Prostate gland (tissue), 2 donors: Measurements from ENCODE around the gene ADK. TPM values are rescaled to one million over a fixed set of nuclear protein-coding genes. Genes with fewer than 3 reads are reported as not detected.

Experiments
- DNase-seq: peaks from one replicate; pipeline ENCODE4 v3.0.0-alpha.2; 2019; ENCODE audit warnings: low spot score
- H3K27ac ChIP-seq, 2 donors: fragments of 200-600 bp; sonication (generic); 2 replicates each; pipeline ENCODE4 v1.5.1; 2017 to 2019
- H3K27me3 ChIP-seq: fragments of 200-600 bp; sonication (generic); replicated peaks from 2 replicates; pipeline ENCODE4 v1.5.1; 2019; ENCODE audit not compliant: insufficient read depth
- H3K36me3 ChIP-seq, 2 donors: fragments of 200-600 bp; sonication (generic); 1 replicate in 1 of 2; 2 replicates in 1 of 2; pipeline versions ENCODE4 v1.5.1 to v1.8.1; 2017 to 2019
- H3K4me1 ChIP-seq: fragments of 200-600 bp; sonication (generic); replicated peaks from 2 replicates; pipeline ENCODE4 v1.5.1; 2019
- H3K4me3 ChIP-seq, 2 donors: fragments of 200-600 bp; sonication (generic); 2 replicates each; pipeline ENCODE4 v1.5.1; 2017 to 2019
- H3K9me3 ChIP-seq: fragments of 200-600 bp; sonication (generic); 2 replicates; pipeline ENCODE4 v1.5.1; 2017
- POLR2A ChIP-seq: fragments of 450-650 bp; IDR thresholded peaks from one replicate; pipeline ENCODE4 v1.6.1; 2016; ENCODE audit warnings: antibody characterized with exemption, mild to moderate bottlenecking
- POLR2AphosphoS5 ChIP-seq: sonication (generic); formaldehyde crosslinking; IDR thresholded peaks from one replicate; pipeline ENCODE4 v1.6.1; 2017; ENCODE audit warnings: antibody characterized with exemption
- WGBS: methylation state at CpG from one replicate; pipeline ENCODE4 v1.1.5; 2018; 5-methylcytosine and 5-hydroxymethylcytosine counted together
- intact Hi-C: fragments of 100-400 bp; cut with DNase I; formaldehyde crosslinking; loops from one replicate; pipeline ENCODE4 v1.14.2; 2022
- total RNA-seq, 2 donors: library from RNA; depleted of rRNA; stranded (reverse); fragments of >200 nt; gene quantifications; one replicate each; pipeline ENCODE4 v1.1.0, GENCODE V29; 2016
- TF ChIP-seq, protein P1 (sequence below), 4 experiments: fragments of 200-600 bp in 2 of 4; fragments of 450-650 bp in 2 of 4; sonication (generic) in 2 of 4; IDR thresholded peaks; 1 replicate in 3 of 4; 2 replicates in 1 of 4; pipeline ENCODE4 v1.5.1; 2016 to 2019; ENCODE audit warnings: antibody characterized with exemption in 4 of 4, mild to moderate bottlenecking in 2 of 4, moderate library complexity in 2 of 4

Gene ADK
- total RNA-seq, 2 donors from 2014 or later, result 34.1 to 42.5 TPM

DNA sequence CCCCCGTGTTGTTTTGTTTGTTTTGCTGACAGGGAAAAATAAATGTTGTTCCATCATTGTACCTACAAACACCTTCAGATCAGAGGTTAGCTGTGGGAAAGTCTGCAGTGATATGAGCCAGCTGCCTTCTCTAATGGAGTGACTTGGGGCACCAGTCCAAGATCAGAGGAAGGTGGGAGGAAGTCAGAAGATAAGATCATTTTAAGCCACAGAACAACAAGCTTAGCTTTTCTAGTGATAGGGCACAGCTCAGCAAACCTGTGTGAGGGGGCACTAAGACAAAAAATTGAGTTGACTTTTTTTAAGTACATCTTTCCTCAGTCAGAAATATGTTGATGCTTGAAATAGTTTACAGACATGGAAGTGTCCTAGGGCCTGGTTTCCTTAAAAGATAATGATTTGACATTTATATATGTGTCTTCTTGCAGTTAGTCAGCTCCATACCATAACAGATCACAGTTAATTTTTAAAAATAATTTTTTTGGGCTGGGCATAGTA lies 435.1 kb downstream of the ADK start:
- 0% methylated on average over 1 of the region's 1 CpG for WGBS
- Histone ChIP-seq H3K36me3 (no peaks in the 10 kb centered on the region), H3K4me3 (peak overlapping the region in 1 of 2 donors; percentile 2), H3K27me3 (no peaks in the 10 kb centered on the region), H3K4me1 (peaks cover 14% of the 10 kb centered on the region), H3K9me3 (no peaks in the 10 kb centered on the region), H3K27ac (peak overlapping the region; percentile 52 to 64)
- intact Hi-C loops, result no loop called here
- peak; percentile 20 for DNase-seq
- no peak for TF ChIP-seq POLR2AphosphoS5
- TF ChIP-seq POLR2A, result no peak
- TF ChIP-seq, protein P1, sequence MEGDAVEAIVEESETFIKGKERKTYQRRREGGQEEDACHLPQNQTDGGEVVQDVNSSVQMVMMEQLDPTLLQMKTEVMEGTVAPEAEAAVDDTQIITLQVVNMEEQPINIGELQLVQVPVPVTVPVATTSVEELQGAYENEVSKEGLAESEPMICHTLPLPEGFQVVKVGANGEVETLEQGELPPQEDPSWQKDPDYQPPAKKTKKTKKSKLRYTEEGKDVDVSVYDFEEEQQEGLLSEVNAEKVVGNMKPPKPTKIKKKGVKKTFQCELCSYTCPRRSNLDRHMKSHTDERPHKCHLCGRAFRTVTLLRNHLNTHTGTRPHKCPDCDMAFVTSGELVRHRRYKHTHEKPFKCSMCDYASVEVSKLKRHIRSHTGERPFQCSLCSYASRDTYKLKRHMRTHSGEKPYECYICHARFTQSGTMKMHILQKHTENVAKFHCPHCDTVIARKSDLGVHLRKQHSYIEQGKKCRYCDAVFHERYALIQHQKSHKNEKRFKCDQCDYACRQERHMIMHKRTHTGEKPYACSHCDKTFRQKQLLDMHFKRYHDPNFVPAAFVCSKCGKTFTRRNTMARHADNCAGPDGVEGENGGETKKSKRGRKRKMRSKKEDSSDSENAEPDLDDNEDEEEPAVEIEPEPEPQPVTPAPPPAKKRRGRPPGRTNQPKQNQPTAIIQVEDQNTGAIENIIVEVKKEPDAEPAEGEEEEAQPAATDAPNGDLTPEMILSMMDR (IDR thresholded peaks at IDR 0.05), result no peak

DNA sequence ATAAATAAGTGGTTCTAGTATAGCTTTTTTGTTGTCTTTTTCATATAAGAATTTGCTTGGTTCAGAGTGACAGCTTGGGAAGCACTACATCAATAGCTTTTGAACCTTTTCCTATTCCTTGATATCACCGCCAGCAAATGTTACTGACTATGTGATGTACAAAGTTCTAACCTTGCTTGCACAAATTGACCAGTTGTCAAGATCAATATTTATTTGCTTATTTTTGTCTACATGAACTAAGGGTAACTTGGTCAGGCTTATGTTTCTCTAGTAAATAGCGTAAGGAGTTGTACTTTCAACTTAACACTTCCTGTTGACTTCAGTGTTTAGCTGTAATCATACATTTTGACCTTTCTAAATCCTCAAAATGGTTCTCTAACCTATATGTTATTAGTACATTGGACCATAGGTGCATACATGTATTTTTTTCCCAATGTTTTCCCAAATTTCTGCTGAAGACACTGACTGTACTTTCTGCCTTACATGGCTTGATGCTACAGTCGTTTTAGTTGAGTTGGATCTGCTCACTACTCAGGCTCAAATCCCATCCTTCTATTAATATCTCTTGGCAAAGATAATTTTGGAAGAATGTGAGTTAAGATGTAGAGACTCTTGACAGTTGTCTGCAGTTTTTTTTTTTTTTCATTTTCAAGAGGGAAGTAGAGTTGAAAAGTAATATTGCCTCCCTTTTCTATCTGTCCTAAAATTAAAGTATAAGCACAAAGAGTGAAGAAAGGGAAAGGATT lies 436.3 kb downstream of the ADK start:
- TF ChIP-seq, protein P1 (IDR thresholded peaks at IDR 0.05), result no peak
- TF ChIP-seq POLR2A, result no peak
- no peak for TF ChIP-seq POLR2AphosphoS5
- Histone ChIP-seq H3K9me3 (no peaks in the 10 kb centered on the region), H3K27ac (no peak overlapping the region), H3K4me3 (no peak overlapping the region), H3K4me1 (peaks cover 14% of the 10 kb centered on the region), H3K36me3 (no peaks in the 10 kb centered on the region), H3K27me3 (no peaks in the 10 kb centered on the region)
- WGBS, result 79% methylated on average over 3 of the region's 3 CpGs
- intact Hi-C loops, result no loop called here
- DNase-seq, result no peak

DNA sequence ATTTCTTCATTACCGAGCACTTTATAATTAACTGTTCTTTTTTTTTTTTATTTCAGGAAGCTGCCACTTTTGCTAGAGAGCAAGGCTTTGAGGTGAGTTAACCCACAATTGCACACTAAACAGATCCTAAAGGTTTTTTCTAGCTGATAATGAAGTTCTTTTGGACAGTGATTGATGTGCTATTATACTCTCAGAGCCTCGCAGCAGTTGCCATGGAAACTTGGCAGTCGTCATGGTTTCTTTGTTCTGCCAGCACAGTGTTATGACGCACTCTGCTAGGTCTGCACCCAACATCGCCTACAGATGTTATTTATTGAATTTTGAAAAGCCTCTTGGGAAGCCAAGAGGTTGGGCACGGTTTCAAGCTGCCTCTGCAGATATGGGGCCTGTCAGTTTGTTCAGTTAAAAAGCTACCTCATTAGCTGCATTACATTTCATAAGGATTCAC lies 438.2 kb downstream of the ADK start:
- Histone ChIP-seq H3K4me1 (peaks cover 14% of the 10 kb centered on the region), H3K27me3 (no peaks in the 10 kb centered on the region), H3K4me3 (no peak overlapping the region), H3K27ac (no peak overlapping the region), H3K9me3 (no peaks in the 10 kb centered on the region), H3K36me3 (no peaks in the 10 kb centered on the region)
- intact Hi-C loops, result no loop called here
- DNase-seq, result peak; percentile 60
- peak; percentile 79 for TF ChIP-seq POLR2AphosphoS5
- no peak for TF ChIP-seq POLR2A
- TF ChIP-seq, protein P1 (IDR thresholded peaks at IDR 0.05), result no peak
- 7% methylated on average over 6 of the region's 6 CpGs for WGBS

DNA sequence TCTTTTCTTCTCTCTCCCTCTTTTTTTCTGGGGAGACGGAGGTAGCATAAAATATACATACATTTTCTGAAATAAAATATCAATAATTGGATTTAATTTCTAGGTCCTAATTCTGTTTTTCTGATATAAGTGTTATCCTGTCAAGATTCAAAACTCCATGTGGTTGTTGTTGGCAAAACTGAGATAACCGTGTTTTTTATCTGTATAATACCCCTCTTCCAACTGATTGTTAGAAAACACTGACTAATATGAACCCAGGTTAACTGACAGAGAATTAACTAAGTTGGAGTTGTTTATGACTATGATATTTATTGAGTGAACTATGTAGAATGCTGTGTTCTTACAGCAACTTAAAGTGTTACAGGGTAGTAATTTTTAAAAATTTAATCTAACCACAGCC lies 438.8 kb downstream of the ADK start:
- DNase-seq, result no peak
- no peak overlapping the region for H3K27ac ChIP-seq
- no peaks in the 10 kb centered on the region for H3K9me3 ChIP-seq
- peaks cover 14% of the 10 kb centered on the region for H3K4me1 ChIP-seq
- no peaks in the 10 kb centered on the region for H3K27me3 ChIP-seq
- no peaks in the 10 kb centered on the region for H3K36me3 ChIP-seq
- 76% methylated on average over 2 of the region's 2 CpGs for WGBS
- TF ChIP-seq POLR2AphosphoS5 (no peak), POLR2A (no peak)
- TF ChIP-seq, protein P1 (IDR thresholded peaks at IDR 0.05), result no peak
- no peak overlapping the region for H3K4me3 ChIP-seq
- intact Hi-C loops, result no loop called here

DNA sequence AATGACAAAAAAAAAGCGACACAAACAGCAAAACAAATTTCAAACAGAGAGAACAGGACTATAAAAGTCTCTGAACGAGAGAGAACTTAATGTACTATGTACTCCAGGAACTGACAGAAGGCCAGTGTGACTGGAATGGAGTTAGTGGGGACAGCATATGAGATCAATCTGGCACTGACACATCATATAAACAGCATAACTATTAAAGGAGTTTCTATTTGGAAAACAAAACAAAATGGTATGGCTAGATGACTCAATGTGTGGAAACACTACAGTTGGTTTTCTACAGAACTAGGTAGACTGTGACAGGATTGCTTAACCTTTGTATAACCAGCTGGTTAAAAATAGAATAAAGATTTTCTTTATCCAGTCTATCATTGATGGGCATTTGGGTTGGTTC lies 442.4 kb downstream of the ADK start:
- DNase-seq, result peak; percentile 5
- Histone ChIP-seq H3K36me3 (no peaks in the 10 kb centered on the region), H3K27ac (peak overlapping the region in 1 of 2 donors; percentile 20), H3K4me1 (no peaks in the 10 kb centered on the region), H3K27me3 (no peaks in the 10 kb centered on the region), H3K4me3 (no peak overlapping the region), H3K9me3 (no peaks in the 10 kb centered on the region)
- TF ChIP-seq POLR2AphosphoS5 (peak; percentile 68), POLR2A (no peak)
- TF ChIP-seq, protein P1 (IDR thresholded peaks at IDR 0.05), result no peak
- WGBS, result 44% methylated on average over 2 of the region's 2 CpGs
- intact Hi-C loops, result no loop called here
